Stomach (tissue), 9 donors: ENCODE results near the gene C6orf15. TPM values are rescaled to one million over a fixed set of nuclear protein-coding genes. Genes with fewer than 3 reads are reported as not detected.

Experiments
- DNase-seq, 2 donors: peaks; one replicate each; pipeline versions ENCODE4 v3.0.0 to v3.0.0-alpha.2; 2013 to 2019
- H3K27ac ChIP-seq, 5 donors: fragments of 200-600 bp in 4 of 5; sonication (generic) in 4 of 5; one replicate each; pipeline ENCODE4 v1.5.1; 2013 to 2019; ENCODE audit warnings: mild to moderate bottlenecking in 1 of 5, moderate library complexity in 1 of 5
- H3K27me3 ChIP-seq, 3 donors: fragments of 200-600 bp; sonication (generic); one replicate each; pipeline ENCODE4 v1.5.1; 2017 to 2019; ENCODE audit warnings: mixed run types in 1 of 3
- H3K36me3 ChIP-seq, 4 donors: fragments of 200-600 bp; sonication (generic); 1 replicate in 3 of 4; 2 replicates in 1 of 4; pipeline ENCODE4 v1.5.1; 2016 to 2019
- H3K4me1 ChIP-seq, 4 donors: fragments of 200-600 bp; sonication (generic); one replicate each; pipeline ENCODE4 v1.5.1; 2016 to 2019
- H3K4me3 ChIP-seq, 4 donors: fragments of 200-600 bp; sonication (generic) in 3 of 4; one replicate each; pipeline ENCODE4 v1.5.1; 2016 to 2019; ENCODE audit warnings: mild to moderate bottlenecking in 1 of 4
- H3K9me3 ChIP-seq, 4 donors: fragments of 200-600 bp; sonication (generic); one replicate each; pipeline ENCODE4 v1.5.1; 2016 to 2019
- CTCF ChIP-seq, 7 experiments: fragments of 450-650 bp in 4 of 7; fragments of 200-600 bp in 3 of 7; sonication (generic) in 3 of 7; IDR thresholded peaks; one replicate each; pipeline ENCODE4 v1.5.1; 2016 to 2019; ENCODE audit warnings: antibody characterized with exemption in 7 of 7, control low read depth in 2 of 7, mild to moderate bottlenecking in 1 of 7
- EP300 ChIP-seq: sonication (generic); formaldehyde crosslinking; IDR thresholded peaks from one replicate; pipeline ENCODE4 v1.6.1; 2017; ENCODE audit warnings: antibody characterized with exemption
- POLR2A ChIP-seq, 4 donors: fragments of 450-650 bp; IDR thresholded peaks; one replicate each; pipeline ENCODE4 v1.6.1; 2016; ENCODE audit warnings: antibody characterized with exemption in 4 of 4, control low read depth in 2 of 4, mild to moderate bottlenecking in 1 of 4, moderate library complexity in 1 of 4
- POLR2AphosphoS5 ChIP-seq, 3 donors: sonication (generic); formaldehyde crosslinking; IDR thresholded peaks; one replicate each; pipeline ENCODE4 v1.6.1; 2016; ENCODE audit warnings: antibody characterized with exemption in 3 of 3
- WGBS, 5 donors: extraction: QIAGEN DNeasy Blood & Tissue Kit in 3 of 5; methylation state at CpG; one replicate each; pipeline versions ENCODE4 v1.1.5 to v1.1.7; 2013 to 2018; 5-methylcytosine and 5-hydroxymethylcytosine counted together
- intact Hi-C: fragments of 100-400 bp; cut with DNase I; formaldehyde crosslinking; loops from one replicate; pipeline ENCODE4 v1.15.1; 2023; ENCODE audit warnings: low total_unique reads
- polyA plus RNA-seq, 3 donors: library from polyadenylated mRNA; stranded (reverse); fragments of 200-250 nt; gene quantifications; one replicate each; pipeline ENCODE4 v1.2.3, GENCODE V29; 2013
- total RNA-seq, 5 donors: library from RNA; depleted of rRNA; stranded (reverse); fragments of >200 nt; gene quantifications; one replicate each; pipeline versions ENCODE4 v1.1.0 to v1.2.3, GENCODE V29; 2014 to 2016
- donor health status: healthy with polysubstance abuse.
- donor health status: Bipolar disorder and iron deficiency.
- donor health status: healthy.

C6orf15 gene
- total and polyA plus RNA-seq, 8 donors = not detected

GRCh38 chr6:31149827-31150447 lies 37.6 kb upstream of the C6orf15 start:
- 42 to 78% (median 57%) methylated on average over 5 to 6 of the region's 6 CpGs for WGBS, 5 donors
- Histone ChIP-seq H3K27me3 (no peaks in the 10 kb centered on the region), H3K36me3 (peaks cover 10 to 63% (median 53%) of the 10 kb centered on the region in 4 donors), H3K9me3 (no peaks in the 10 kb centered on the region), H3K4me3 (no peak overlapping the region), H3K4me1 (peaks cover 0 to 16% (median 4%) of the 10 kb centered on the region in 4 donors), H3K27ac (peak overlapping the region in 1 of 5 donors; percentile 20)
- TF ChIP-seq POLR2AphosphoS5 (IDR thresholded peaks at IDR 0.05) (peak in 2 of 3 donors; percentile 32 to 38), POLR2A (IDR thresholded peaks at IDR 0.05) (no peak)
- intact Hi-C loops = no loop called here
- peak in 1 of 2 donors; percentile 57 for DNase-seq

- no peak for TF ChIP-seq EP300
- no peak for TF ChIP-seq POLR2AphosphoS5 (IDR thresholded peaks at IDR 0.05)
- no peak for TF ChIP-seq POLR2A (IDR thresholded peaks at IDR 0.05)
- TF ChIP-seq CTCF (IDR thresholded peaks at IDR 0.05) = no peak
- no peak for DNase-seq
- Histone ChIP-seq H3K27me3 (no peaks in the 10 kb centered on the region), H3K4me3 (no peak overlapping the region), H3K9me3 (no peaks in the 10 kb centered on the region), H3K27ac (peak overlapping the region; percentile 71 to 84 (median 82)), H3K4me1 (peaks cover 9 to 30% (median 23%) of the 10 kb centered on the region in 4 donors), H3K36me3 (peaks cover 5 to 64% (median 38%) of the 10 kb centered on the region in 4 donors)
- WGBS, 5 donors = 89 to 96% (median 90%) methylated on average over 8 to 10 of the region's 10 CpGs
- intact Hi-C loops = no loop called here
These were observed 33.0 kb upstream of the C6orf15 start for GRCh38 chr6:31145386-31145785.

- no peak for TF ChIP-seq EP300
- TF ChIP-seq POLR2AphosphoS5 (IDR thresholded peaks at IDR 0.05) = no peak
- TF ChIP-seq POLR2A (IDR thresholded peaks at IDR 0.05) = no peak
- TF ChIP-seq CTCF (IDR thresholded peaks at IDR 0.05) = peak in 1 of 7 experiments; percentile 7
- Histone ChIP-seq H3K27me3 (no peaks in the 10 kb centered on the region), H3K9me3 (no peaks in the 10 kb centered on the region), H3K27ac (peak overlapping the region; percentile 71 to 84 (median 82)), H3K36me3 (peaks cover under 1 to 59% (median 34%) of the 10 kb centered on the region in 4 donors), H3K4me3 (no peak overlapping the region), H3K4me1 (peaks cover 9 to 30% (median 23%) of the 10 kb centered on the region in 4 donors)
- WGBS, 5 donors = 39 to 70% (median 51%) methylated on average over 11 of the region's 11 CpGs; no CpG with 5 or more reads in 1 of the 5 donors
- no peak for DNase-seq
- intact Hi-C loops = no loop called here
These were observed 32.6 kb upstream of the C6orf15 start for GRCh38 chr6:31144970-31145340.

GRCh38 chr6:31144296-31144969 lies 32.1 kb upstream of the C6orf15 start:
- H3K4me1 ChIP-seq = peaks cover 9 to 30% (median 23%) of the 10 kb centered on the region in 4 donors
- H3K27me3 ChIP-seq = no peaks in the 10 kb centered on the region
- intact Hi-C loops = no loop called here
- H3K9me3 ChIP-seq = no peaks in the 10 kb centered on the region
- peak in 1 of 2 donors; percentile 90 for DNase-seq
- TF ChIP-seq POLR2AphosphoS5 (IDR thresholded peaks at IDR 0.05) (peak in 2 of 3 donors; percentile 41 to 63), CTCF (IDR thresholded peaks at IDR 0.05) (no peak)
- H3K36me3 ChIP-seq = peaks cover 0 to 54% (median 28%) of the 10 kb centered on the region in 4 donors
- 35 to 66% (median 56%) methylated on average over 18 of the region's 18 CpGs for WGBS, 5 donors
- no peak overlapping the region for H3K4me3 ChIP-seq
- peak overlapping the region; percentile 71 to 84 (median 82) for H3K27ac ChIP-seq
